ENCODE measurements around the gene SDF2.

SDF2 gene

DNA sequence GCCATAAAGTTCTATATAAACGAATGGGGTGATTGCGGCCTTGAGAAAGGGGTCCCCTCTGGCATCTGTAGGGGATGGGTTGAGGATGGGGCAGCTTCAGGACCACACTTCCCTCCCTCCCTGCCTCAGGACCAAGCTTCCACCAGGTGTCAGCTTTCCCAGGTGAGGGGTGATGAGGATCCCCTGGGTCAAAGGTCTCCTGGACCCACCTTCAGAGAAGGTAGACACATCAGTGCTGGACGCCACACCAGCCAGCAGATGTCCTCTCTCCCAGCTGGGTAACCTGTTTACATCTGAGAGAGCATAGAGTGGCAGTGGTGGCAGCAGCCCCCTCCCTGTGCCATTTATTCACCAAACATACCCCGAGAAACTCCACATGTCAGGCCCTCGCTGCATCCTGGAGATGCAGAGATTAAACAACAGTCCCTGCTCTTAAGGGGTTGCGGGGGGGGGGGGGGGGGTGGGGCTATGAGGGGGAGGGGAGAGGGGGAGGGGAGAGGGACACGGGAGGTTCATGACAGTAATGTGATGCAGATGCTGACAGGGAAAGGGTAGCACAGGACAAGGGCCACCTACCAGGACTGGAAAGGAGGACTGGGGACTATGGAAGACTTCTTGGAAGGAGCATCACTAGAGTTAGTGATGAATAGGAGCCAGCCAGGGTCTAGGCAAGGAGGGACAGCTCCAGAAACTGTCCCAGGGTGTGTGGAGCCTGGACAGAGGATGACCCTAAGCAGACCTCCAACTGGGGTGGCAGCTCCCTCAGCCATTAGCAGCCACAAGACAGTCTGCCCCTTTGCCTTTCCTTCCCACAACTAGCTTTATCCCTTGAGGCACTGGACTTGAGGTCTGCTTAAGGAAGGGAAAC lies 45.0 kb upstream of the SDF2 start:
- Histone ChIP-seq H3K18ac (ENCODE audit: low read length) (no peak overlapping the region), H3K9ac (ENCODE audit: low read length) (no peak overlapping the region), H3K4ac (ENCODE audit: low read depth, low read length) (no peak overlapping the region), H2AFZ (ENCODE audit: insufficient read depth, low read length, poor library complexity) (no peak overlapping the region), H3K4me1 (ENCODE audit: control insufficient read depth in 1 of 2, insufficient read depth in 2 of 2, low read length in 2 of 2) (peaks cover 3 to 4% of the 10 kb centered on the region in 2 experiments), H3K79me2 (ENCODE audit: control insufficient read depth, insufficient read depth, low read length, poor library complexity) (peaks cover 7% of the 10 kb centered on the region), H3K27ac (ENCODE audit: low read depth, low read length) (no peak overlapping the region), H2BK5ac (ENCODE audit: low read depth, low read length, poor library complexity) (no peak overlapping the region), H2AK5ac (ENCODE audit: low read length) (no peak overlapping the region), H2BK120ac (ENCODE audit: insufficient read depth, low read length, poor library complexity) (no peak overlapping the region), H3K4me2 (ENCODE audit: low read length) (no peak overlapping the region), H4K91ac (ENCODE audit: low read depth, low read length) (no peak overlapping the region), H4K8ac (ENCODE audit: low read depth, low read length) (no peak overlapping the region), H3K79me1 (ENCODE audit: low read length) (peaks cover 11% of the 10 kb centered on the region), H3K36me3 (ENCODE audit: control insufficient read depth in 1 of 2, insufficient read depth in 2 of 2, low read length in 2 of 2) (peaks cover 30 to 42% of the 10 kb centered on the region in 2 experiments), H3K27me3 (ENCODE audit: insufficient read depth, low read length) (no peaks in the 10 kb centered on the region), H3K4me3 (ENCODE audit: low read depth, low read length) (no peak overlapping the region), H3K14ac (ENCODE audit: low read length) (no peak overlapping the region), H2BK12ac (ENCODE audit: low read length) (no peak overlapping the region), H3K9me3 (ENCODE audit: insufficient read depth, low read depth, low read length) (no peaks in the 10 kb centered on the region), H4K12ac (ENCODE audit: low read depth, low read length) (no peak overlapping the region), H3K23ac (ENCODE audit: low read length) (no peak overlapping the region)
- no peak for DNase-seq
- WGBS (ENCODE audit: extremely low coverage, insufficient coverage, insufficient read length) = no CpG with 5 or more reads among the region's 7 CpGs

DNA sequence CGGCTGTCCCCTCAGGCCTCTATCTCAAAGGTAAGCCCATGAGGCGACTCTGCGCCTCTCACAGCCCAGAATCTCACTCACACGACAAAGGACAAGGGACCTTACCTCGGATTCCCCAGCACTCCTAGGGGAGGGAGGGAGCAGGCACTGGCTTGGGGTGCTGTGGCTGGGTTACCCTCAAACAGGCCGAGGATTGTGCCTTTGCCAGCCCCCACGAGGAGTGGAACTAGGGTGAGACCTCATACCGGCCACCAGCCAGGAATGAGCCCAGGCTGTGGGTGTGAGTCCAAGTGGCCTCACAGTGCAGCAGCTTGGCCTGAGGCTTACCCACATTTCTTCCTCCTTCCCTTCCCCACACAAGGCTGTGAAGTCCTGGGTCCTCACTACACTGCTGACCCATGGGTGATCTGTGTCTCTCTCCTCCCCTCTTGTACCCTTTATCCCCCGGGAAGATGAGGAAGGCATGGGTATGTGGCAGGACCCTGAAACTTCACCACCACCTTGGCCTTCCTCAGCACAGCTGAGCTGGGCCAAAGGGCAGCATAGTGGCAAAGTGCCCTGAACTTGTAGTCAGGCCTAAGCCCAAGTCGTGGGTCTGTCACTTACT lies 44.1 kb upstream of the SDF2 start:
- Histone ChIP-seq H2AK5ac (ENCODE audit: low read length) (no peak overlapping the region), H2BK120ac (ENCODE audit: insufficient read depth, low read length, poor library complexity) (no peak overlapping the region), H4K12ac (ENCODE audit: low read depth, low read length) (no peak overlapping the region), H3K4me3 (ENCODE audit: low read depth, low read length) (no peak overlapping the region), H3K4me1 (ENCODE audit: control insufficient read depth in 1 of 2, insufficient read depth in 2 of 2, low read length in 2 of 2) (peaks cover 2 to 4% of the 10 kb centered on the region in 2 experiments), H3K9me3 (ENCODE audit: insufficient read depth, low read depth, low read length) (no peaks in the 10 kb centered on the region), H3K4me2 (ENCODE audit: low read length) (no peak overlapping the region), H3K27ac (ENCODE audit: low read depth, low read length) (no peak overlapping the region), H3K9ac (ENCODE audit: low read length) (no peak overlapping the region), H3K23ac (ENCODE audit: low read length) (no peak overlapping the region), H2AFZ (ENCODE audit: insufficient read depth, low read length, poor library complexity) (no peak overlapping the region), H3K18ac (ENCODE audit: low read length) (no peak overlapping the region), H4K91ac (ENCODE audit: low read depth, low read length) (no peak overlapping the region), H3K79me2 (ENCODE audit: control insufficient read depth, insufficient read depth, low read length, poor library complexity) (peaks cover 4% of the 10 kb centered on the region), H3K79me1 (ENCODE audit: low read length) (peaks cover 4% of the 10 kb centered on the region), H3K36me3 (ENCODE audit: control insufficient read depth in 1 of 2, insufficient read depth in 2 of 2, low read length in 2 of 2) (peaks cover 39 to 50% of the 10 kb centered on the region in 2 experiments), H4K8ac (ENCODE audit: low read depth, low read length) (no peak overlapping the region), H3K14ac (ENCODE audit: low read length) (no peak overlapping the region), H3K27me3 (ENCODE audit: insufficient read depth, low read length) (no peaks in the 10 kb centered on the region), H2BK5ac (ENCODE audit: low read depth, low read length, poor library complexity) (no peak overlapping the region), H2BK12ac (ENCODE audit: low read length) (no peak overlapping the region), H3K4ac (ENCODE audit: low read depth, low read length) (no peak overlapping the region)
- no peak for DNase-seq
- no CpG with 5 or more reads among the region's 10 CpGs for whole genome bisulfite sequencing (ENCODE audit: extremely low coverage, insufficient coverage, insufficient read length)

DNA sequence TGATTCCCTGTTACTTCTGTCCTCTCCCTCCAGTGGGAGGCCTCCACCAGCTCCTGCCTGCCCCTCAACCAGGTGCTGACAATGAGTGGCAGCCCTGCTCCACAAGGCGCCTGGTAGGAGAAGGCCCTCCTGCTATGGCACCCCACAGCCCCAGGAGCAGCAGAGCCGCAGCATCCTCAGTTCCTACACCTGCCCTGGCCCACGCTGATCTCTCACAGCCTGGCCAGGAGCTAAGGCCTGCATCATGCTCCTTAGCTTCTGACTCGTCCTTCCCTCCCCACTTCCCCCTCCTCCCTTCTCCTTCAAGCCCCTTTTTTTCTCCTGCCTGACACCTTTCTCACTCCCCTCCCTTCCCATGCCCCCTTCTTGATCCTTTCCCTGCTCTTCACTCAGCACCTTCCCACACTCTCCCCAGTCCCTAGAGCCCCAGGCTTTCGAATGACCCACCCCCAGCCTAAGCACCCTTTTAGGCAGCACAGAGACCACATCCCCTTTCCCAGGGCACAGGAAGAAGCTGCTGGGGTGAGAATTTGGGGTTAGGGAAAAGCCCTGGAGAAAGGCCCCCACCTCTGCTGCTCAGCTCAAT lies 43.5 kb upstream of the SDF2 start:
- Histone ChIP-seq H3K9ac (ENCODE audit: low read length) (no peak overlapping the region), H3K79me1 (ENCODE audit: low read length) (no peaks in the 10 kb centered on the region), H3K23ac (ENCODE audit: low read length) (no peak overlapping the region), H3K27ac (ENCODE audit: low read depth, low read length) (no peak overlapping the region), H3K27me3 (ENCODE audit: insufficient read depth, low read length) (no peaks in the 10 kb centered on the region), H2AK5ac (ENCODE audit: low read length) (no peak overlapping the region), H3K4ac (ENCODE audit: low read depth, low read length) (no peak overlapping the region), H3K36me3 (ENCODE audit: control insufficient read depth in 1 of 2, insufficient read depth in 2 of 2, low read length in 2 of 2) (peaks cover 46 to 57% of the 10 kb centered on the region in 2 experiments), H3K79me2 (ENCODE audit: control insufficient read depth, insufficient read depth, low read length, poor library complexity) (no peaks in the 10 kb centered on the region), H3K14ac (ENCODE audit: low read length) (no peak overlapping the region), H3K18ac (ENCODE audit: low read length) (no peak overlapping the region), H3K9me3 (ENCODE audit: insufficient read depth, low read depth, low read length) (no peaks in the 10 kb centered on the region), H2BK120ac (ENCODE audit: insufficient read depth, low read length, poor library complexity) (no peak overlapping the region), H2BK12ac (ENCODE audit: low read length) (no peak overlapping the region), H3K4me2 (ENCODE audit: low read length) (no peak overlapping the region), H4K91ac (ENCODE audit: low read depth, low read length) (no peak overlapping the region), H4K12ac (ENCODE audit: low read depth, low read length) (no peak overlapping the region), H4K8ac (ENCODE audit: low read depth, low read length) (no peak overlapping the region), H2AFZ (ENCODE audit: insufficient read depth, low read length, poor library complexity) (no peak overlapping the region), H3K4me3 (ENCODE audit: low read depth, low read length) (no peak overlapping the region), H3K4me1 (ENCODE audit: control insufficient read depth in 1 of 2, insufficient read depth in 2 of 2, low read length in 2 of 2) (peaks cover 2 to 4% of the 10 kb centered on the region in 2 experiments), H2BK5ac (ENCODE audit: low read depth, low read length, poor library complexity) (no peak overlapping the region)
- no CpG with 5 or more reads among the region's 5 CpGs for WGBS (ENCODE audit: extremely low coverage, insufficient coverage, insufficient read length)
- DNase-seq = no peak

DNA sequence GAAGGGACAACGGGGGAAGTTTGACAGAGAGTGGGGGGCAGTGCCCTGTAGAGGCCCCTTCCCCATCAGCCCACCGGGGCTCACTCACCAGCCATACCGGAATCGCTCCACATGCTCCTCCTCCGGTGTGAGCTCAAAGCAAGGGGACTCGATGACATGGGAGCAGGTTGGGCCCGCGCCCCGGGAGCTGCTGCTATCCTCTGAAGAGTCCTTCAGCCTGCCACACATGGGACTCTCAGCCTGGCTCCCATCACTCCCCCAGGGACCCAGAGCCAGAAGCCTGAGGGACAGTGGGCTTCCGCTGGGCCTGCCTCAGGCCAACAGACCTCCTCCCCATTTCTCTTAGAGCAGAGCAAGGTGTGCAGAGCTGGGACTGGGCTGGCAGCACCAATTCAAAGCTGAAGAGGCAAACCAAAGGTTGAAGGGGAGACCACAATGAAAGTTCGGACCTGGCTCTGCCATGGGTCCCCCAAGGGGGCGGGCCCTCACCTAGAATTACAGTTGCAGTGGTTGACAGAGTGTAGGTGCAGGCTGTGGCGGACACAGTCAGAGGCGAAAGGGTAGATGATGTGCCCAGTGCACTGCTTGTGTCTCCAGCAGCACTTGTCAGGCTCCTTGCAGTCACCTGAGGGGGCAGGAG lies 42.6 kb upstream of the SDF2 start:
- no peak overlapping the region for H2AK5ac ChIP-seq (ENCODE audit: low read length)
- no peaks in the 10 kb centered on the region for H3K4me1 ChIP-seq (ENCODE audit: control insufficient read depth in 1 of 2, insufficient read depth in 2 of 2, low read length in 2 of 2)
- H2BK12ac ChIP-seq (ENCODE audit: low read length) = no peak overlapping the region
- H2BK120ac ChIP-seq (ENCODE audit: insufficient read depth, low read length, poor library complexity) = no peak overlapping the region
- H3K9ac ChIP-seq (ENCODE audit: low read length) = no peak overlapping the region
- H3K36me3 ChIP-seq (ENCODE audit: control insufficient read depth in 1 of 2, insufficient read depth in 2 of 2, low read length in 2 of 2) = peaks cover 54 to 65% of the 10 kb centered on the region in 2 experiments
- DNase-seq = no peak
- H3K9me3 ChIP-seq (ENCODE audit: insufficient read depth, low read depth, low read length) = no peaks in the 10 kb centered on the region
- no peak overlapping the region for H3K18ac ChIP-seq (ENCODE audit: low read length)
- no CpG with 5 or more reads among the region's 14 CpGs for WGBS (ENCODE audit: extremely low coverage, insufficient coverage, insufficient read length)
- no peak overlapping the region for H3K4me2 ChIP-seq (ENCODE audit: low read length)
- no peak overlapping the region for H2AFZ ChIP-seq (ENCODE audit: insufficient read depth, low read length, poor library complexity)
- H3K4ac ChIP-seq (ENCODE audit: low read depth, low read length) = no peak overlapping the region
- no peaks in the 10 kb centered on the region for H3K79me1 ChIP-seq (ENCODE audit: low read length)
- H3K14ac ChIP-seq (ENCODE audit: low read length) = no peak overlapping the region
- H3K27me3 ChIP-seq (ENCODE audit: insufficient read depth, low read length) = no peaks in the 10 kb centered on the region
- no peak overlapping the region for H4K91ac ChIP-seq (ENCODE audit: low read depth, low read length)
- H3K23ac ChIP-seq (ENCODE audit: low read length) = no peak overlapping the region
- no peak overlapping the region for H3K27ac ChIP-seq (ENCODE audit: low read depth, low read length)
- H3K4me3 ChIP-seq (ENCODE audit: low read depth, low read length) = no peak overlapping the region
- H3K79me2 ChIP-seq (ENCODE audit: control insufficient read depth, insufficient read depth, low read length, poor library complexity) = no peaks in the 10 kb centered on the region
- H4K8ac ChIP-seq (ENCODE audit: low read depth, low read length) = no peak overlapping the region
- H2BK5ac ChIP-seq (ENCODE audit: low read depth, low read length, poor library complexity) = no peak overlapping the region
- no peak overlapping the region for H4K12ac ChIP-seq (ENCODE audit: low read depth, low read length)
